ENCODE results near the gene ENOPH1.

- TF ChIP-seq POLR2AphosphoS5 (IDR thresholded peaks at IDR 0.05; ENCODE audit: low read depth) (no peak), CTCF (IDR thresholded peaks at IDR 0.05; ENCODE audit: insufficient read depth, low read length) (no peak)
These were observed 1.8 kb upstream of the ENOPH1 start for GRCh38 chr4:82428526-82428968.

Data from HL-60 (cell line).